GM06990 (cell line): ENCODE results near the gene CFAP43.

Experiments used
- DNase-seq: peaks from one replicate; pipeline ENCODE4 v3.0.0-alpha.2; 2011; ENCODE audit not compliant: insufficient read length; ENCODE audit errors: extremely low read depth
- H3K27me3 ChIP-seq: replicated peaks from 2 replicates; pipeline ENCODE4 v1.6.0; 2011; ENCODE audit warnings: low read length; ENCODE audit not compliant: control insufficient read depth, insufficient read depth
- H3K36me3 ChIP-seq: 2 replicates; pipeline ENCODE4 v1.5.1; 2011; ENCODE audit warnings: low read length; ENCODE audit not compliant: control insufficient read depth, insufficient read depth
- H3K4me3 ChIP-seq: replicated peaks from 2 replicates; pipeline ENCODE4 v1.5.1; 2011; ENCODE audit warnings: low read depth, mild to moderate bottlenecking, control low read depth, low read length
- TF ChIP-seq, protein P1 (sequence below): IDR thresholded peaks from 2 replicates; pipeline ENCODE4 v1.5.1; 2011; ENCODE audit warnings: low read length, control low read depth, mild to moderate bottlenecking, inconsistent platforms; ENCODE audit not compliant: insufficient read depth, poor library complexity, severe bottlenecking

Gene CFAP43

DNA sequence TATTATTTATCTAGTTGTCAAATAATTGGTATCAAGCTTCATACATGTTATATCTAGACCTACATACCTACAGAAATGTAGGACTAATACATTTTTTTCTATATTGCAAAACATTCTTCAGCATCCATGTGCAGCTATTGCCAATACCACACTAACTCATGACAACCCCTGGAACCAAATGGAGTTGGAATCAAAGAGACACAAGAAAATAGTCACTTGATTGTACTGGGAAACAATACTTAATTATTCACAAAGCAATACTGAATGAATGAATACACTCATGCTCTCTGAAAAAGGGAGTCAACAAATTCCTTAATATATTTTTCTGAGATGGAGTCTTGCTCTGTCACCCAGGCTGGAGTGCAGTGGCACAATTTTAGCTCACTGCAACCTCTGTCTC is 10.4 kb upstream of the CFAP43 start:
- H3K27me3 ChIP-seq, result no peaks in the 10 kb centered on the region; the same call in 1 of the 2 replicates
- TF ChIP-seq, protein P1, sequence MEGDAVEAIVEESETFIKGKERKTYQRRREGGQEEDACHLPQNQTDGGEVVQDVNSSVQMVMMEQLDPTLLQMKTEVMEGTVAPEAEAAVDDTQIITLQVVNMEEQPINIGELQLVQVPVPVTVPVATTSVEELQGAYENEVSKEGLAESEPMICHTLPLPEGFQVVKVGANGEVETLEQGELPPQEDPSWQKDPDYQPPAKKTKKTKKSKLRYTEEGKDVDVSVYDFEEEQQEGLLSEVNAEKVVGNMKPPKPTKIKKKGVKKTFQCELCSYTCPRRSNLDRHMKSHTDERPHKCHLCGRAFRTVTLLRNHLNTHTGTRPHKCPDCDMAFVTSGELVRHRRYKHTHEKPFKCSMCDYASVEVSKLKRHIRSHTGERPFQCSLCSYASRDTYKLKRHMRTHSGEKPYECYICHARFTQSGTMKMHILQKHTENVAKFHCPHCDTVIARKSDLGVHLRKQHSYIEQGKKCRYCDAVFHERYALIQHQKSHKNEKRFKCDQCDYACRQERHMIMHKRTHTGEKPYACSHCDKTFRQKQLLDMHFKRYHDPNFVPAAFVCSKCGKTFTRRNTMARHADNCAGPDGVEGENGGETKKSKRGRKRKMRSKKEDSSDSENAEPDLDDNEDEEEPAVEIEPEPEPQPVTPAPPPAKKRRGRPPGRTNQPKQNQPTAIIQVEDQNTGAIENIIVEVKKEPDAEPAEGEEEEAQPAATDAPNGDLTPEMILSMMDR, result no peak
- H3K4me3 ChIP-seq, result no peak overlapping the region
- DNase-seq, result no peak
- H3K36me3 ChIP-seq, result no peaks in the 10 kb centered on the region

DNA sequence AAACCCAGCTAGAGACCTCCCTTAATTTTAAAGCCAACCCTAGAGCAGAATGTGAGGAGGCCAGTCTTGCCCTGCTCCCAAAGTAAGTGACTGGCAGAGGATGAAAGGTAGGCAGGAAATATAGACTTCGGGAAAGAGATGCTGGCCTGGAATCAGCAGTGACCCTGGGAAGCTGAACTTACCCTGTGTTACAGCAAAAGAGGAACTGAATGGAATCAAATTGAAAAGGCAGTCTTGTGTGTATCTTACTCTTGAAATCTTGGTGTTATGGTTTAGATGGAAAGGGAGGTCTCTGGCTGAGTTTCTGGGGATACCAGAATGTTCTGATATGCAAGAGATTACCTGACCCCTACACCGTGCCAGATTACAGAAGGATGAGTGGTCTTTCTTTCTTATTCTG is 7.9 kb upstream of the CFAP43 start:
- no peaks in the 10 kb centered on the region for H3K36me3 ChIP-seq
- DNase-seq, result no peak
- H3K27me3 ChIP-seq, result no peaks in the 10 kb centered on the region; the same call in 1 of the 2 replicates
- TF ChIP-seq, protein P1, result no peak
- H3K4me3 ChIP-seq, result no peak overlapping the region

DNA sequence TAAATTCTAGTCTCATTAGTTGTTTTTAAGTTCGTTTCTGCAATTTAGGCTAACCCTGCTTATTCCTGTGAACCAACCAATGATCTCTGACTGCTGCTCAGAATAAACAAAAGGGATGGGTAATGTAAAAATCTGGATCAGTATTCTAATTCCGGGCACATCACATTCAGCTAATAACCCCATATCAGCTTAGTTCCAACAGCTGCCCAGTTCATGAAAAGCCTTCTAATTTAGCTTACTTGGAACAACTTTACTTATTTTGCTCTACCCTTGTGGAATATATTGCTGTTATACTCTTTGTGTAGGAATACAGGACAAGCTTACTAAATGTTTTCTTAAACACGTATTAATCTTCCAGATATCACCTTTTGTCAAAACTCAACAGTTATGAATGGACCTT is 3.6 kb upstream of the CFAP43 start:
- no peaks in the 10 kb centered on the region; the same call in 1 of the 2 replicates for H3K27me3 ChIP-seq
- no peak overlapping the region for H3K4me3 ChIP-seq
- TF ChIP-seq, protein P1, result no peak
- no peaks in the 10 kb centered on the region for H3K36me3 ChIP-seq
- no peak for DNase-seq

DNA sequence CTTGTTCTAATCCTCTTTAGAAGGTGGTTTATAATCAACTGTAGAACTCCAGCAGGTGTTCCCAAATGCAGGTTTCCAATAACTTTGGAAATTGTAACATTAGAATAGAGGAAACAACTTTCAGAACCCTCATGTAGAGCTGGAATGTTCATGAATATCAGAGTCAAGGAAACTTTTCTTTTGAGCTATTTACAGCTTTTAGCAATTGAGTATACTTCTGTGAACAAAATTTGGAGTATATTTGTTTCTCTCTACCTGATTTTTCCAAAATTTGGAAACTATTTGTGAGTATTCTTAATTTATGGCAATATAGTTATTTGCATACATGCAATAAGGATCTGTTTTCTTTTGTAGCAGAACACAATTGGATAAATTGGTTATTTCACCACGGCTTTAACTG is 2.8 kb upstream of the CFAP43 start:
- no peaks in the 10 kb centered on the region for H3K36me3 ChIP-seq
- H3K27me3 ChIP-seq, result no peaks in the 10 kb centered on the region; the same call in 1 of the 2 replicates
- H3K4me3 ChIP-seq, result no peak overlapping the region
- DNase-seq, result no peak
- TF ChIP-seq, protein P1, result no peak

DNA sequence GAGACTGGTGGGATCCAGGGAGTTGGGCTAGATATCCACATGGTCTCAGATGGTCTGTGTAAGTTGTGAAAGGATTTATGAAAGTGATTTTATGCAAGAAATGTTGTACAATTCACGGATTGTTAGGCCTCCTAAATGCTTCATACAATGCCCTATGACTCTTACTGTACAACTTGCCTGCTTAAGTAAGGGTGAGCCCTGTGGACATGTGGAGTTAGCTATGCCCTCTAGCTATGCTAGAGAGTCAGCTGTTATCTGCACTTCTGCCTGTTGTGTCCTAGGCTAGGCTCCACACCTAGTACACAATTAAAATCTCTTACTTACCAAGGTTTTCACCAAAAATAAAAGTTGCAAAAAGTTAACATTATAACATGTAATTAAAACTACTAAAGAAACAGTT is 1.7 kb upstream of the CFAP43 start:
- H3K36me3 ChIP-seq, result no peaks in the 10 kb centered on the region
- DNase-seq, result no peak
- no peaks in the 10 kb centered on the region for H3K27me3 ChIP-seq
- TF ChIP-seq, protein P1, result no peak
- no peak overlapping the region for H3K4me3 ChIP-seq

DNA sequence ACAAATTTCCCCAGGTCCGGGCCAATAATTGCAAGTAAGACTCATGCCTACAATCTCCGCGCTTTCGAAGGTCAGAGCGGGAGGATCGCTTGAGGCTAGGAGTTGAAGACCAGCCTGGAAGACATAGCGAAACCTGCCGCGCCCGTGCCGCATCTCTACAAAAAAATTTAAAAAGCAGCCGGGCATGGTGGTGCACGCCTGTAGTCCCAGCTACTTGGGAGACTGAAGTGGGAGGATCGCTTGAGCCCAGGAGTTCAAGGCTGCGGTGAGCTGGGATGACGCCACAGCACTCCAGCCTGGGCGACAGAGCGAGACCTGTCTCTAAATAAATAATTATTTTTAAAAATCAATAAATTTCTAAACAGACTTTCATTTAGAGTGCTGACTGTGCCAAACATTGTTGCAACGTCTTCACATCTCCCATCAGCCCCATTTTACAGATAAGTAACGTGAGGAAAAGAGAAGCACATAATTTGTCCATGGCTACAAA is 494 bp upstream of the CFAP43 start:
- peak overlapping the region; percentile 86 for H3K4me3 ChIP-seq
- H3K27me3 ChIP-seq, result no peaks in the 10 kb centered on the region
- no peaks in the 10 kb centered on the region for H3K36me3 ChIP-seq
- TF ChIP-seq, protein P1, result no peak
- no peak for DNase-seq
